Measurements from ENCODE around the gene ETV5. TPM values are rescaled to one million over a fixed set of nuclear protein-coding genes. Genes with fewer than 3 reads are reported as not detected.

Gene ETV5
- total RNA-seq, 1 donor from 2014 or later: 42.2 TPM

DNA sequence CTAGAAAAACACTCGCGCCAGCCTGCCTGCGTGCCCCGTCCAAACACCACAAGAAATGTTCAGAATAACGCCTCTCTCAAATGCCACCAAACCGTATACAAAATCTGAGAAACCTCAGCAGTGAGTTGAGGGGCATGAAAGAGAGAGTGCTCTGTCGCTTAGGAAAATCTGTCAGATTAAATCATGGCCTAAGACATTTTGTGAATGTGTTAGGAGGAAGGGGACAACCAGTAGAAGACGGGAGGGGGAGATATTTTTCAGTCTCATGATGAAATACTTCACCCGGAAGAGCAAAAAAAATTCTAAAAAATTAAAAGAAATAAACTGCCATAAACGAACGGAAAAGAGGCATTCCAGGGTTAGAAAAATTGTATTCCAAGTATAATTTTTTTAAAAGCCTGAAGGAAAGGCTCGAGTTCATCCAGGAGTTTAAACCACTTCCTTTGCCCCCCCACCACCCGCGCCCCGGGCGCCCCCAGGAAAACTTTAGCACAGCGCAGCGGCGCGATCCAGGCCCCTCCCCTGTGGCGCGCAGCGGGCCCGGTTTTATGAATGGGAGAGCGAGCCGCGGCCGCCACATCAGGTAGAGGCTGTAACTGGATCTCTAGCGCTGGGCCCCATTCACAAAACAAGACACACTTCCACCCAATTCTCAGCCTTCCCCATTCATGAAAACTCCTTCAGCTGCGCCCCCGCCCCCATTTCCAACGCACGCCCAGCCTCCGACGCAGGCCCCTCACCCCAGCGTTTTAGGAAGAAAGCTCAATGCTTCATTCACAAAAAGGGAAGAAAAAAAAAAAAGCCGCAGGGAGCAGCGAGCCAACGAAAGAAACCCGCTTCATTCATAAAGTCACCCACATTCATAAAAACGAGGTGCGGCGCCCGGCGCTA, 1.4 kb downstream of the ETV5 start:
- no peak for TF ChIP-seq CTCF (conservative IDR thresholded peaks at IDR 0.05)
- peaks cover 4% of the 10 kb centered on the region for H3K36me3 Mint-ChIP-seq
- peak overlapping the region; percentile 94 for H3K4me3 Mint-ChIP-seq
- H3K4me1 Mint-ChIP-seq (ENCODE audit: unreplicated experiment): peaks cover 50% of the 10 kb centered on the region
- H3K27me3 Mint-ChIP-seq: peaks cover 52% of the 10 kb centered on the region
- no peaks in the 10 kb centered on the region for H3K9me3 Mint-ChIP-seq
- DNase-seq (ENCODE audit: extremely low spot score, unreplicated experiment): peak; percentile 81
- peak overlapping the region; percentile 88 for H3K27ac Mint-ChIP-seq

GRCh38 chr3:186105543-186105942, 3.3 kb downstream of the ETV5 start:
- H3K9me3 Mint-ChIP-seq: no peaks in the 10 kb centered on the region
- peak overlapping the region; percentile 58 for H3K4me3 Mint-ChIP-seq
- H3K4me1 Mint-ChIP-seq (ENCODE audit: unreplicated experiment): peaks cover 34% of the 10 kb centered on the region
- no peak for DNase-seq (ENCODE audit: extremely low spot score, unreplicated experiment)
- H3K27me3 Mint-ChIP-seq: peaks cover 36% of the 10 kb centered on the region
- H3K36me3 Mint-ChIP-seq: peaks cover 7% of the 10 kb centered on the region
- peak overlapping the region; percentile 51 for H3K27ac Mint-ChIP-seq
- no peak for TF ChIP-seq CTCF (conservative IDR thresholded peaks at IDR 0.05)

DNA sequence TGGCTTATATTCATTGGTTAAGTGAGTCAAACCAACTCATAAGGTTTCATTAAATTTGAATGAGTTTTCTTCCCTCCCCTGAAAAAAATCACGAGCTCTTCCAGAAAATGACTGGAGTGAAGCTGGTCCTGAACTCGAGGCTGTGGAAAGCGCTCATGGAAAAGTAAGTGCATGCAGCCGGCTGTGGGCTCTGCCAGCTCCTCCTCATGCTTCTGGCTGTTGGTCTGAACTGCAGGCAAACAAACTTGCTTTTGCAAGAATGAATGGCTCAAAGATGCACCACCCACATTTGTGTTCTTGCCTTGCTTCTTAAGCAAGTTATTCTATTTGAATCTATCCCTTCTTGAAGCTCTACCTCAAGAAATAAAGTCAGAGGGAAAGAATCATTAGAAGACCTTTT, 6.2 kb downstream of the ETV5 start:
- Mint-ChIP-seq H3K27ac (peak overlapping the region; percentile 80), H3K9me3 (no peaks in the 10 kb centered on the region), H3K36me3 (peaks cover 7% of the 10 kb centered on the region), H3K27me3 (peaks cover 38% of the 10 kb centered on the region), H3K4me3 (no peak overlapping the region), H3K4me1 (ENCODE audit: unreplicated experiment) (peaks cover 39% of the 10 kb centered on the region)
- TF ChIP-seq CTCF (conservative IDR thresholded peaks at IDR 0.05): no peak
- no peak for DNase-seq (ENCODE audit: extremely low spot score, unreplicated experiment)

GRCh38 chr3:186100398-186100797, 8.5 kb downstream of the ETV5 start:
- Mint-ChIP-seq H3K27me3 (peaks cover 21% of the 10 kb centered on the region), H3K4me1 (ENCODE audit: unreplicated experiment) (peaks cover 46% of the 10 kb centered on the region), H3K9me3 (no peaks in the 10 kb centered on the region), H3K36me3 (peaks cover 7% of the 10 kb centered on the region), H3K4me3 (no peak overlapping the region), H3K27ac (no peak overlapping the region)
- no peak for DNase-seq (ENCODE audit: extremely low spot score, unreplicated experiment)
- no peak for TF ChIP-seq CTCF (conservative IDR thresholded peaks at IDR 0.05)

DNA sequence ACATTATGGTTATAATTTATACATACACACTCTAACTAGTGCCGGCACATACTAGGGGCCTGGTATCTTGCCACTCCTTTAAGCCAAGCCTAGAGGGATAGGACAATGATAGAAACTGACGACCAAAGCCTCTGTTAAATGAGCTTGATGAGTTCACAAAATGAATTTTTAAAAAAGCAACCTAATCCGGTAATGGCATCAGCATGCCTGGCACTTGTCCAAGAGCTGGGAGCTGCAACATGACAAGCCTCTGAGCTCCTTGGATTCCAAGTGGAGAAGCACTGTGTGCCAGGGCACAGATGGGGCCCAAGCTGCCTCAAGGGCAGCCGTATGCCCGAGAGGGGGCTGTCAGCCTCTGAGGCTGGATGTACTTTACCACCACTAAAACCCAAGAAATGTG, 9.7 kb downstream of the ETV5 start:
- H3K27ac Mint-ChIP-seq: peak overlapping the region; percentile 59
- H3K9me3 Mint-ChIP-seq: no peaks in the 10 kb centered on the region
- peaks cover 7% of the 10 kb centered on the region for H3K36me3 Mint-ChIP-seq
- peaks cover 51% of the 10 kb centered on the region for H3K4me1 Mint-ChIP-seq (ENCODE audit: unreplicated experiment)
- DNase-seq (ENCODE audit: extremely low spot score, unreplicated experiment): no peak
- no peak for TF ChIP-seq CTCF (conservative IDR thresholded peaks at IDR 0.05)
- H3K27me3 Mint-ChIP-seq: peaks cover 19% of the 10 kb centered on the region
- peak overlapping the region; percentile 88 for H3K4me3 Mint-ChIP-seq
